ENCODE results near the gene IL1B.

DNA sequence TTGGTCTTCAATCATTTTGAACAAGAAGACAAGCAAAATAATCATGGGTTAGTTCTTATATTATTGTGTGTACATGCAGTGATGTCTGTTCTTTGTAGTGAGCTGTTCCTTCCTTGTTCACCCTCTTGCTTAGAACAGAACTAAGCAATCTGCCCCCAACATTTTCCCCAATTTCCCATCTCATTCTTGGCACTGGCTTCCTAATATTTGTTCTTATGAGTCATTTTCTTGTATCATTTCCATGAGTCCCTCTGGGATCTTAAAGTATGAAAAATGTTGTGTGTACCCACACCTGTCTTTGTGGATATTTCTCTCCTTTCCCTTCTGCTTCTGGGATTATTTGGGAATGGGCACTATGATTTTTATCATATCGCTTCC, 3.5 kb upstream of the IL1B start:
- TF ChIP-seq, protein P1, sequence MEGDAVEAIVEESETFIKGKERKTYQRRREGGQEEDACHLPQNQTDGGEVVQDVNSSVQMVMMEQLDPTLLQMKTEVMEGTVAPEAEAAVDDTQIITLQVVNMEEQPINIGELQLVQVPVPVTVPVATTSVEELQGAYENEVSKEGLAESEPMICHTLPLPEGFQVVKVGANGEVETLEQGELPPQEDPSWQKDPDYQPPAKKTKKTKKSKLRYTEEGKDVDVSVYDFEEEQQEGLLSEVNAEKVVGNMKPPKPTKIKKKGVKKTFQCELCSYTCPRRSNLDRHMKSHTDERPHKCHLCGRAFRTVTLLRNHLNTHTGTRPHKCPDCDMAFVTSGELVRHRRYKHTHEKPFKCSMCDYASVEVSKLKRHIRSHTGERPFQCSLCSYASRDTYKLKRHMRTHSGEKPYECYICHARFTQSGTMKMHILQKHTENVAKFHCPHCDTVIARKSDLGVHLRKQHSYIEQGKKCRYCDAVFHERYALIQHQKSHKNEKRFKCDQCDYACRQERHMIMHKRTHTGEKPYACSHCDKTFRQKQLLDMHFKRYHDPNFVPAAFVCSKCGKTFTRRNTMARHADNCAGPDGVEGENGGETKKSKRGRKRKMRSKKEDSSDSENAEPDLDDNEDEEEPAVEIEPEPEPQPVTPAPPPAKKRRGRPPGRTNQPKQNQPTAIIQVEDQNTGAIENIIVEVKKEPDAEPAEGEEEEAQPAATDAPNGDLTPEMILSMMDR (IDR thresholded peaks at IDR 0.05) = no peak
- no peak for TF ChIP-seq POLR2A (IDR thresholded peaks at IDR 0.05)

All from uterus (tissue), 2 donors.